CD4-positive, alpha-beta T cell treated with Interleukin-4 for 1 hour (primary cell): ENCODE results near the gene TMEM156.
"Not testable (repeated sequence)": the region's sequence is repeated elsewhere in the genome, so short reads cannot be mapped to it uniquely, and the experiment has no call there.

ENCODE experiments used
- DNase-seq, 2 donors: peaks; one replicate each; pipeline ENCODE4 v3.0.0-alpha.2; 2020 to 2022

Gene TMEM156

GRCh38 chr4:38988353-38988752, 43.9 kb downstream of the TMEM156 start:
- DNase-seq: not testable (repeated sequence)

GRCh38 chr4:38987491-38987890, 44.7 kb downstream of the TMEM156 start:
- no peak for DNase-seq

- DNase-seq: peak in 1 of 2 donors; percentile 12
Observed at GRCh38 chr4:38985410-38986100, 46.7 kb downstream of the TMEM156 start.

GRCh38 chr4:38983787-38984598, 48.2 kb downstream of the TMEM156 start:
- DNase-seq: no peak

GRCh38 chr4:38983291-38983690, 48.9 kb downstream of the TMEM156 start:
- DNase-seq: no peak

- DNase-seq: no peak
Observed at GRCh38 chr4:38982361-38983095, 49.7 kb downstream of the TMEM156 start.

- DNase-seq: no peak
Observed at GRCh38 chr4:38980903-38981676, 51.1 kb downstream of the TMEM156 start.

- DNase-seq: no peak
Observed at GRCh38 chr4:38979511-38980230, 52.5 kb downstream of the TMEM156 start.

GRCh38 chr4:38979081-38979480, 53.1 kb downstream of the TMEM156 start:
- no peak for DNase-seq

GRCh38 chr4:38976308-38976707, 55.9 kb downstream of the TMEM156 start:
- no peak for DNase-seq

GRCh38 chr4:38968668-38969067, 63.5 kb downstream of the TMEM156 start:
- DNase-seq: no peak

GRCh38 chr4:38967260-38968095, 64.7 kb downstream of the TMEM156 start:
- DNase-seq: no peak

- no peak for DNase-seq
Observed at GRCh38 chr4:38965866-38966265, 66.3 kb downstream of the TMEM156 start.

- DNase-seq: no peak
Observed at GRCh38 chr4:38964942-38965775, 67.0 kb downstream of the TMEM156 start.

GRCh38 chr4:38959248-38959647, 73.0 kb downstream of the TMEM156 start:
- not testable (repeated sequence) for DNase-seq

- no peak for DNase-seq
Observed at GRCh38 chr4:38958453-38959190, 73.6 kb downstream of the TMEM156 start.

- DNase-seq: no peak
Observed at GRCh38 chr4:38957893-38958292, 74.3 kb downstream of the TMEM156 start.

GRCh38 chr4:38957261-38957815, 74.9 kb downstream of the TMEM156 start:
- no peak for DNase-seq

GRCh38 chr4:38955957-38956356, 76.3 kb downstream of the TMEM156 start:
- DNase-seq: no peak
